CD4-positive, CD25-positive, alpha-beta regulatory T cell (primary cell): Measurements from ENCODE around the gene ERVK3-1. TPM values are rescaled to one million over a fixed set of nuclear protein-coding genes. Genes with fewer than 3 reads are reported as not detected.

Experiments
- ATAC-seq, 2 donors: fragments of 150-1000 bp; cut with Tn5 transposase; one replicate each; pipeline ENCODE4 v1.10.0; 2021; ENCODE audit warnings: low read depth in 2 of 2, moderate number of reproducible peaks in 2 of 2, moderate library complexity in 1 of 2
- DNase-seq, 3 donors: peaks; one replicate each; pipeline versions ENCODE4 v3.0.0 to v3.0.0-alpha.2; 2012 to 2022; ENCODE audit warnings: mixed read lengths in 1 of 3
- H3K27ac ChIP-seq: one replicate; pipeline ENCODE4 v1.7.0; 2013; ENCODE audit warnings: mild to moderate bottlenecking, low read length; ENCODE audit not compliant: insufficient read depth, poor library complexity, severe bottlenecking
- H3K27me3 ChIP-seq: one replicate; pipeline ENCODE4 v1.7.0; 2013; ENCODE audit warnings: low read length; ENCODE audit not compliant: control insufficient read depth, insufficient read depth
- H3K36me3 ChIP-seq: one replicate; pipeline ENCODE4 v1.7.0; 2013; ENCODE audit warnings: mild to moderate bottlenecking, low read length, moderate library complexity; ENCODE audit not compliant: control insufficient read depth, insufficient read depth
- H3K4me1 ChIP-seq: 2 replicates; pipeline ENCODE4 v1.7.0; 2013; ENCODE audit warnings: mild to moderate bottlenecking, low read length; ENCODE audit not compliant: insufficient read depth, control insufficient read depth, poor library complexity, severe bottlenecking
- H3K4me3 ChIP-seq: one replicate; pipeline ENCODE4 v1.7.0; 2013; ENCODE audit warnings: low read depth, mild to moderate bottlenecking, low read length, moderate library complexity
- H3K9me3 ChIP-seq, 2 experiments: 1 replicate in 1 of 2; 2 replicates in 1 of 2; pipeline ENCODE4 v1.7.0; 2013; ENCODE audit warnings: low read length in 2 of 2, mild to moderate bottlenecking in 1 of 2, moderate library complexity in 1 of 2; ENCODE audit not compliant: control insufficient read depth in 2 of 2
- H3K27ac Mint-ChIP-seq, 3 donors: one replicate each; pipeline ENCODE4 v1.8.0; 2020 to 2022; ENCODE audit warnings: mild to moderate bottlenecking in 3 of 3, mixed read lengths in 3 of 3, moderate library complexity in 2 of 3
- H3K27me3 Mint-ChIP-seq: one replicate; pipeline ENCODE4 v1.8.0; 2022; ENCODE audit warnings: mild to moderate bottlenecking, mixed read lengths
- H3K36me3 Mint-ChIP-seq: one replicate; pipeline ENCODE4 v1.8.0; 2020; ENCODE audit warnings: mixed read lengths
- H3K4me1 Mint-ChIP-seq, 4 donors: one replicate each; pipeline ENCODE4 v1.8.0; 2020 to 2022; ENCODE audit warnings: mixed read lengths in 4 of 4, mild to moderate bottlenecking in 1 of 4
- H3K4me3 Mint-ChIP-seq, 4 donors: one replicate each; pipeline ENCODE4 v1.8.0; 2020 to 2022; ENCODE audit warnings: mild to moderate bottlenecking in 4 of 4, mixed read lengths in 4 of 4, moderate library complexity in 3 of 4
- H3K9me3 Mint-ChIP-seq, 7 donors: one replicate each; pipeline ENCODE4 v1.8.0; 2020 to 2022; ENCODE audit warnings: mixed read lengths in 7 of 7, mild to moderate bottlenecking in 3 of 7, moderate library complexity in 2 of 7
- polyA plus RNA-seq, 4 donors: library from polyadenylated mRNA; unstranded; fragments of 300-500 nt; fragmentation: Illumina TruSeq; gene quantifications; one replicate each; pipeline ENCODE4 v1.2.3, GENCODE V29; 2021
- total RNA-seq: library from RNA; stranded (reverse); gene quantifications from one replicate; pipeline ENCODE4 v1.2.3, GENCODE V29; 2022

ERVK3-1 gene
- total and polyA plus RNA-seq, 5 donors from 2014 or later = 65.9 to 117 (median 80.6) TPM

GRCh38 chr19:58284199-58284598 lies 21.0 kb upstream of the ERVK3-1 start:
- Mint-ChIP-seq H3K9me3 (peaks cover 0 to 11% (median 2%) of the 10 kb centered on the region in 7 donors), H3K36me3 (peaks cover 42% of the 10 kb centered on the region), H3K4me3 (no peak overlapping the region), H3K27me3 (no peaks in the 10 kb centered on the region), H3K4me1 (peaks cover 13 to 31% (median 24%) of the 10 kb centered on the region in 4 donors), H3K27ac (no peak overlapping the region)
- ATAC-seq = no peak
- Histone ChIP-seq H3K27ac (no peak overlapping the region), H3K4me1 (peaks cover 9% of the 10 kb centered on the region), H3K9me3 (peaks cover 0 to 3% of the 10 kb centered on the region in 2 experiments), H3K36me3 (peaks cover 33% of the 10 kb centered on the region), H3K27me3 (no peaks in the 10 kb centered on the region), H3K4me3 (no peak overlapping the region)
- no peak for DNase-seq

- DNase-seq (no peak), ATAC-seq (no peak)
- peaks cover 64% of the 10 kb centered on the region for H3K36me3 Mint-ChIP-seq
- no peak overlapping the region for H3K27ac ChIP-seq
- H3K9me3 ChIP-seq = peaks cover 39 to 61% of the 10 kb centered on the region in 2 experiments
- H3K27ac Mint-ChIP-seq = no peak overlapping the region
- peaks cover 0 to 3% (median under 1%) of the 10 kb centered on the region in 4 donors for H3K4me1 Mint-ChIP-seq
- H3K27me3 ChIP-seq = no peaks in the 10 kb centered on the region
- H3K9me3 Mint-ChIP-seq = peaks cover 0 to 41% (median 13%) of the 10 kb centered on the region in 7 donors
- peaks cover 67% of the 10 kb centered on the region for H3K36me3 ChIP-seq
- no peaks in the 10 kb centered on the region for H3K4me1 ChIP-seq
- H3K4me3 ChIP-seq = no peak overlapping the region
- no peak overlapping the region for H3K4me3 Mint-ChIP-seq
- no peaks in the 10 kb centered on the region for H3K27me3 Mint-ChIP-seq
Measured at GRCh38 chr19:58291943-58292342, 13.2 kb upstream of the ERVK3-1 start.

- H3K4me3 Mint-ChIP-seq = no peak overlapping the region
- Histone ChIP-seq H3K36me3 (peaks cover 49% of the 10 kb centered on the region), H3K27me3 (no peaks in the 10 kb centered on the region), H3K4me3 (no peak overlapping the region), H3K9me3 (peaks cover 39 to 64% of the 10 kb centered on the region in 2 experiments), H3K27ac (no peak overlapping the region), H3K4me1 (no peaks in the 10 kb centered on the region)
- no peak overlapping the region for H3K27ac Mint-ChIP-seq
- ATAC-seq (no peak), DNase-seq (no peak)
- peaks cover 0 to 3% (median under 1%) of the 10 kb centered on the region in 4 donors for H3K4me1 Mint-ChIP-seq
- no peaks in the 10 kb centered on the region for H3K27me3 Mint-ChIP-seq
- H3K9me3 Mint-ChIP-seq = peaks cover 0 to 45% (median 13%) of the 10 kb centered on the region in 7 donors
- H3K36me3 Mint-ChIP-seq = peaks cover 51% of the 10 kb centered on the region
Measured at GRCh38 chr19:58294743-58295374, 10.3 kb upstream of the ERVK3-1 start.

- Mint-ChIP-seq H3K36me3 (peaks cover 55% of the 10 kb centered on the region), H3K4me3 (no peak overlapping the region), H3K27ac (no peak overlapping the region), H3K4me1 (peaks cover 0 to 2% (median under 1%) of the 10 kb centered on the region in 4 donors), H3K9me3 (peaks cover 0 to 44% (median 13%) of the 10 kb centered on the region in 7 donors), H3K27me3 (no peaks in the 10 kb centered on the region)
- ATAC-seq (no peak), DNase-seq (no peak)
- H3K27ac ChIP-seq = no peak overlapping the region
- H3K4me1 ChIP-seq = no peaks in the 10 kb centered on the region
- no peaks in the 10 kb centered on the region for H3K27me3 ChIP-seq
- peaks cover 41 to 65% of the 10 kb centered on the region in 2 experiments for H3K9me3 ChIP-seq
- no peak overlapping the region for H3K4me3 ChIP-seq
- peaks cover 47% of the 10 kb centered on the region for H3K36me3 ChIP-seq
Measured at GRCh38 chr19:58296104-58296503, 9.1 kb upstream of the ERVK3-1 start.

- H3K9me3 Mint-ChIP-seq = peaks cover 0 to 28% (median 0%) of the 10 kb centered on the region in 7 donors
Measured at GRCh38 chr19:58300620-58301019, 4.6 kb upstream of the ERVK3-1 start.

GRCh38 chr19:58304255-58304654 lies 922 bp upstream of the ERVK3-1 start:
- no peak for DNase-seq
- H3K9me3 ChIP-seq = peaks cover 4 to 11% of the 10 kb centered on the region in 2 experiments
- H3K36me3 Mint-ChIP-seq = peaks cover 33% of the 10 kb centered on the region
- peak overlapping the region; percentile 92 for H3K27ac ChIP-seq
- no peaks in the 10 kb centered on the region for H3K27me3 Mint-ChIP-seq
- H3K27ac Mint-ChIP-seq = peak overlapping the region; percentile 100
- peaks cover 32% of the 10 kb centered on the region for H3K36me3 ChIP-seq
- peaks cover 15% of the 10 kb centered on the region for H3K4me1 ChIP-seq
- ATAC-seq = no peak
- H3K4me3 ChIP-seq = peak overlapping the region; percentile 93
- no peaks in the 10 kb centered on the region for H3K27me3 ChIP-seq
- H3K4me1 Mint-ChIP-seq = peaks cover 4 to 53% (median 30%) of the 10 kb centered on the region in 4 donors
- H3K4me3 Mint-ChIP-seq = peak overlapping the region; percentile 95 to 100 (median 98)
- H3K9me3 Mint-ChIP-seq = peaks cover 0 to 14% (median 0%) of the 10 kb centered on the region in 7 donors

More at GRCh38 chr19:58300620-58301019, 4.6 kb upstream of the ERVK3-1 start:
- Mint-ChIP-seq H3K4me1 (peaks cover 3 to 18% (median 8%) of the 10 kb centered on the region in 4 donors), H3K27me3 (no peaks in the 10 kb centered on the region), H3K36me3 (peaks cover 22% of the 10 kb centered on the region), H3K4me3 (no peak overlapping the region), H3K27ac (no peak overlapping the region)
- Histone ChIP-seq H3K4me3 (no peak overlapping the region), H3K4me1 (peaks cover 5% of the 10 kb centered on the region), H3K36me3 (peaks cover 8% of the 10 kb centered on the region), H3K27me3 (no peaks in the 10 kb centered on the region), H3K9me3 (peaks cover 10 to 25% of the 10 kb centered on the region in 2 experiments), H3K27ac (no peak overlapping the region)
- no peak for DNase-seq
- ATAC-seq = no peak

GRCh38 chr19:58304748-58305064 lies 471 bp upstream of the ERVK3-1 start:
- H3K27ac ChIP-seq = peak overlapping the region; percentile 92
- peaks cover 36% of the 10 kb centered on the region for H3K36me3 ChIP-seq
- DNase-seq (no peak), ATAC-seq (no peak)
- Mint-ChIP-seq H3K36me3 (peaks cover 36% of the 10 kb centered on the region), H3K27me3 (no peaks in the 10 kb centered on the region), H3K9me3 (peaks cover 0 to 14% (median 0%) of the 10 kb centered on the region in 7 donors), H3K4me1 (peaks cover 8 to 58% (median 33%) of the 10 kb centered on the region in 4 donors), H3K27ac (peak overlapping the region; percentile 100), H3K4me3 (peak overlapping the region; percentile 95 to 100 (median 98))
- H3K4me3 ChIP-seq = peak overlapping the region; percentile 93
- H3K27me3 ChIP-seq = no peaks in the 10 kb centered on the region
- peaks cover 15% of the 10 kb centered on the region for H3K4me1 ChIP-seq
- H3K9me3 ChIP-seq = peaks cover 4 to 10% of the 10 kb centered on the region in 2 experiments

GRCh38 chr19:58305932-58306323 lies 751 bp downstream of the ERVK3-1 start:
- Histone ChIP-seq H3K4me1 (peaks cover 15% of the 10 kb centered on the region), H3K4me3 (peak overlapping the region; percentile 93), H3K27me3 (no peaks in the 10 kb centered on the region), H3K27ac (peak overlapping the region; percentile 92), H3K9me3 (peaks cover 2 to 3% of the 10 kb centered on the region in 2 experiments), H3K36me3 (peaks cover 30% of the 10 kb centered on the region)
- Mint-ChIP-seq H3K36me3 (peaks cover 36% of the 10 kb centered on the region), H3K27ac (peak overlapping the region; percentile 100), H3K4me1 (peaks cover 12 to 63% (median 35%) of the 10 kb centered on the region in 4 donors), H3K4me3 (peak overlapping the region; percentile 95 to 100 (median 98)), H3K27me3 (no peaks in the 10 kb centered on the region), H3K9me3 (peaks cover 0 to 8% (median 0%) of the 10 kb centered on the region in 7 donors)
- ATAC-seq (no peak), DNase-seq (no peak)
